Right ventricle myocardium inferior (tissue), 1 donor: Measurements from ENCODE around the gene STON2. TPM values are rescaled to one million over a fixed set of nuclear protein-coding genes. Genes with fewer than 3 reads are reported as not detected.
A peak's percentile ranks its signal among the peaks of the same experiment; 100 is the strongest.

Source experiments
- ATAC-seq: fragments of 200-7000 bp; cut with Tn5 transposase; one replicate; pipeline ENCODE4 v1.9.1; 2020; ENCODE audit warnings: mild to moderate bottlenecking, moderate library complexity
- DNase-seq: peaks from one replicate; pipeline ENCODE4 v3.0.0; 2021; ENCODE audit errors: missing footprints
- intact Hi-C: fragments of 100-400 bp; cut with DNase I; formaldehyde crosslinking; loops from one replicate; pipeline ENCODE4 v1.11.0; 2022
- total RNA-seq: library from RNA; stranded (reverse); fragmentation: NEBNext Ultra II Directional; extraction: Animal tissue kit (Norgen Biotek cat#: 25700); gene quantifications from one replicate; pipeline ENCODE4 v1.2.1, GENCODE V29; 2021
- donor health status: DM: no; HTN: yes; CAD: no; lungs with severe emphysema.

STON2 gene
- total RNA-seq, 1 donor from 2014 or later = 12.8 TPM

DNA sequence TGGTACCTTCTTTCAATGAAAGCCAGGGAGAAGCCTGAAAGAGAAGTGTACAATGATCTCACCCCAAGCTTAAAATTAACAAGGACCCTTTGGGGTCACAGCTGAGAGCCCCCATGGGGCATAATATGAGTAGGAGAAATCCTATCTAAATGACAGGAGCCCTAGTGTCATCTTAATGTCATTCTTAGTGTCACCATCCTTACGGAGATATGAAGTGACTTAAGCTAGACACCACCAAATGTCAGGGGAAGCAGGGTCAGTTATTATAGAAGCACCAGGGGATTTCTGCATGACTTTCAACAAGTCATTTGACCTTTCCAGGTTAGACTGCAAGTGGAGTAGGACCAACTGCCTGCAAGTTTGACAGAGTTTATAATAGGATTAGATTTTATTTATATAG, 28.9 kb upstream of the STON2 start:
- no peak for ATAC-seq
- DNase-seq = no peak
- intact Hi-C loops = no loop called here

GRCh38 chr14:81427348-81428058, 27.4 kb upstream of the STON2 start:
- DNase-seq (peak; percentile 73), ATAC-seq (peak; percentile 45)
- intact Hi-C loops = no loop called here

DNA sequence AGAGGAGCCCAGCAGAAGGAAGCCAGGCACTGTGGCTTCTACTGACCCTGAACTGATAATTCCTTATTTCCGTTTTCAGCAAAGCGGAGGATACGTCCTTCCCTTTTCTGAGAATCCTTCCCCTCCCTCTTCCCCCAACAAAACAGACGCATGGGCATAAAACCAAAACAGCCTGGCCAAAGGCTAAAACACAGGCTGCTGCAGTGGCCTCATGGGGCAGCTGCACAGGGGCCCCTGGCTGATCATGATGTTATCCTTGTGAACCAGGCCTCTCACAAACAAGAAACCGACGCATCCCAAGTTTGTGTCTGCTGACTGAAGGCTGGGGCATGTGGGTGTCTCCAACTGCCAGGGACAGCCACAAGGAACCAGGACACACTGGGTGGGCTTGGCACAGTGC, 23.4 kb upstream of the STON2 start:
- intact Hi-C loops = no loop called here
- peak; percentile 88 for ATAC-seq
- DNase-seq = peak; percentile 70

DNA sequence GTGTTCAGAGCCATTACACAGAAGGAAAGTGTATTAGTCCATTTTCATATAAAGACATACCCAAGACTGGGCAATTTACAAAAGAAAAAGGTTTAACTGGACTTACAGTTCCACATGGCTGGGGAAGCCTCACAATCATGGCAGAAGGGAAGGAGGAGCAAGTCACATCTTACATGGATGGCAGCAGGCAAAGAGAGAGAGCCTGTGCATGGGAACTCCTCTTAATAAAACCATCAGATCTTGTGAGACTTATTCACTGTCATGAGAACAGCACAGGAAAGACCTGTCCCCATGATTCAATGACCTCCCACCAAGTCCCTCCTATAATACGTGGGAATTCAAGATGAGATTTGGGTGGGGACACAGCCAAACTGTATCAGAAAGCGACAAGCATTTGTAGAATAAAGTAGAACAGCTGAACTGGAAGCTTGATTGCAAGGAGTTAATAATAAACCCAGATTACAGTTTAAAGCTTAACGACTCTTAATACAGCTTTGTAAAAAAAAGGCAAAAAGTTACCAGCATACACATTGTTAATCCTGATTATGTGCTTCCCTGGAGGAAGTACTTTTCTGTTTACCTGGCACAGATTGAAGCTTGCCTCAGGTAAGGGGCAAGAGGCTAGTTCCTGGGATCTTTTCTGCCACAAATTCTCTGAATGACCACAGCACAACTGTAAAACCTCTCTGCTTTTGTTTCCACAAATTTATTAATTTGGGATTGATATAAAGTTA, 18.1 kb upstream of the STON2 start:
- no peak for DNase-seq
- intact Hi-C loops = no loop called here
- ATAC-seq = no peak

DNA sequence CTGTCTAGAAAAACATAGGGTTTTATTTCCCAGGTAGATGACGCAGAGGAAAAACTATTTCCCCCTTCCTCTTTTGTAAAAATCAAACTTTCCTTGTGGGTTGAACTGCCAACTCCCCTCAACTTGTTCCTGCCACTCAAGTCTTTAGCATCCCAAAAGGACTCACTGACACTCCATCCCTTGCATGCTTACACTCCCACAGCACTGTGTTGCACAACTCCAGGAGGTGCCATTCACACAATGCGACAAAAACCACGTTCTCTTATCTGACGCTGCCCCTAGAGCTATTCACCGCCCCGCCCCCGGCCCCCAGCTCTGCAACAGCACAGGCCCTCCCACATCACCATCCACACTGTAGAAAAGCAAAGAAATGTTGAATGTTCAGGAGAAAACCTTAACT, 16.9 kb upstream of the STON2 start:
- DNase-seq (no peak), ATAC-seq (peak; percentile 4)
- intact Hi-C loops = no loop called here

GRCh38 chr14:81416194-81416952, 16.2 kb upstream of the STON2 start:
- ATAC-seq (peak; percentile 52), DNase-seq (no peak)
- intact Hi-C loops = no loop called here

- intact Hi-C loops = no loop called here
- ATAC-seq (no peak), DNase-seq (no peak)
Observed at GRCh38 chr14:81415781-81416180, 15.7 kb upstream of the STON2 start.

GRCh38 chr14:81414123-81414522, 14.0 kb upstream of the STON2 start:
- DNase-seq (no peak), ATAC-seq (no peak)
- intact Hi-C loops = no loop called here

DNA sequence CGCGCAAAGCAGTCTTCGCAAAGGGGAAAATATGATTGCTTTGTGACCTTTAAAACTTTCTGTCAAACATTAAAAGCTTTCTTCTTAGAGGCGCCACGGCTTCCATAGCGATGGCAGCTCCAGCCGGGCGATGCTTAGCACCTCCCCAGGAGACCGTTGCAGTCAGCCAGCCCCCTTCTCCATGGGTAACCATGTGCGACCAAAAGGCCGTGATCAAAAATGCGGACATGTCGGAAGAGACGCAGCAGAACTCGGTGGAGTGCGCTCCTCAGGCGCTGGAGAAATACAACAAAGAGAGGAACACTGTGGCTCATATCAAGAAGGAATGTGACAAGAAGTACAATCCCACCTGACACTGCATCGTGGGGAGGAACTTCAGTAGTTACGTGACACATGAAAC, 12.7 kb upstream of the STON2 start:
- ATAC-seq (no peak), DNase-seq (no peak)
- intact Hi-C loops = no loop called here

GRCh38 chr14:81408595-81408994, 8.5 kb upstream of the STON2 start:
- intact Hi-C loops = no loop called here
- ATAC-seq (no peak), DNase-seq (no peak)

DNA sequence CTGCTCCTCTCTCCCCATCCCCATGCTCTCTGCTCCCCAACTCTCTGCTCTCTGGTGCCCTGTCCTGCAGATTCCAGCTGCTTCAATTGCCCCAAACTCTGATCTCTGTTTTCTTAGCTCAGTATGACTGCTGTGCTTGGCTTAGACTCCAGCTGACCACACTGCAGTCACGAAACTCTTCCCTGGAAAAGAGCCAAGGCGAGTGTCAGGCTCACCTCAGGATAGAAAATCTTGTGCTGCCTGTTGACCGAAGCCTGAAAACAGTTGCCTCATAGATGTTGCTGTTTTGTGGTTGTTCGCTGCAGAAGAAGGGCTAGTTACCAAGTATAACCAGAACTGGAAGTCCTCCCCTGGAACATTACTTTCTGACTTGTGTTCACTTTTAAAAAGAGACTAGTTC, 6.7 kb upstream of the STON2 start:
- intact Hi-C loops = no loop called here
- ATAC-seq = no peak
- no peak for DNase-seq

- ATAC-seq = no peak
- intact Hi-C loops = no loop called here
Observed at GRCh38 chr14:81402123-81402495, 2.0 kb upstream of the STON2 start.

DNA sequence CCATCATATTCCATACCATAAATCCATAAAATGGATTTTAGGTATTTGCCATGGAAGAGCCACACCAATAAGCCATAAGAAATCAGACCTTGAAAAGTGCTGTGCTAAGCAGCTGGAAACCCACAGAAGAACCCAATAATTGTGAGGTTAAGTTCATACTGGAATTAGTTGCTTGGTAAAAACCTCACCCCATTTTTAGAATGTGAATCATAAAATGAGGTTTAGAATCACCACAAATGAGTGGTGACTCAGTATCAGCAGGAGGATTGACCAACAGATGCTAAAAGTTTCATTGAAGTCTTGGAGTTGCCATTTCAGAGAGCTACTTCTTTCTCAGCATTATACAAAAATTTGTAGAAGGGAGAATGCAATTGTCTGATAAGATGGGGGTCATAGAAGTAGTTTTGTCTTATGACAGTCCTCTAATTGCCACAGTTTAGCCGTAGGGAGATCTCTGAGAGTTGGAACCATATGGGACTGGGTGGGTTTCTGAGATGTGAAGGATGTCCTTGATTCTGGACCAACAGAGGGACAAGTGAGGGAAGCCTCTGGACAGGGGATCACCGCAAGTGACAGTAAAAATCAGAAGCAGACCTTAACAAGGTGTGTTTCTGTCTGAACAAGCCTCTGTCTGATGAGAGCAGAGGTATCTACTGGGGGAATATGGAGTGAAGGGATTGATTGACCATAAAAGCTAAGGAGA, 1.4 kb upstream of the STON2 start:
- ATAC-seq (no peak), DNase-seq (no peak)
- intact Hi-C loops = no loop called here

More at GRCh38 chr14:81402123-81402495, 2.0 kb upstream of the STON2 start:
- no peak for DNase-seq

DNA sequence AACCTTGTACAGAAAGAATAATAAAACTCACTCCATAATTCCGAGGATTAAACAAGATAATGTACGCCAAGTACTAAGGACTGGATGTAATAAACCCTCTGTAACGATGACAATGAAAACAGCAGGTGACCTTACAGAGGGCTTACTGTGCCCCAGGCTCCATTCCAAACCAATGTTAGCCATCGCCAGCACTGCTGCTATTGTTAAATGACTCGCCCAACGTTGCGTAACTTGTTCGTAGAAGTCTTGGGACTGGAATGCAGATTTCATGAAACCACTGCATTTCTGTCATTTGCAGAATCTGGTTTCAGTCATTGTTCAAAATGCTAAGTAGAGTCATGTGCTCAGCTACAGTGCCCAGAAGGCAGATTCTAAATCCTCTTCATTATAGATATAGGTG, 728 bp upstream of the STON2 start:
- peak; percentile 60 for ATAC-seq
- intact Hi-C loops = no loop called here
- DNase-seq = no peak

GRCh38 chr14:81398196-81398891, 1.8 kb downstream of the STON2 start:
- ATAC-seq (no peak), DNase-seq (no peak)
- intact Hi-C loops = no loop called here

DNA sequence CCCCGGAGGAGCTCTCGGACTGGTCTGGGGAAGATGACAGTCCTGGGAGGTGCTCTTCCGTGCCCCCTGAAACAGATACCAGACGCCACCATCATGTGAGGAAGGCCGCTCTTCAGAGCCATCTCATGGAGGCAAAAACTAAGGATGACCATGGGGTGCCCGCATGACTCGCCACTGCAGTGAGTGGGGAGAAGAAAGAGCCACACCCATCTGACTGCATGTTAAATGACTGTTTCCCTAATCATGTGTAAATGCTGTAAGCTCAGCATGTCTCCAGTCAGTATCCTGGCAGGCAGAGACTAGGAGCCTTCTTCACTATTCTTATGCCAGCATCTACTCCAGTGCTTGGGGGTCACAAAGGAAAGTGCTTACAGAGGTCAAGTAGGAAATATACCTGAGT, 4.0 kb downstream of the STON2 start:
- no peak for ATAC-seq
- DNase-seq = no peak
- intact Hi-C loops = no loop called here

GRCh38 chr14:81394739-81395138, 5.4 kb downstream of the STON2 start:
- DNase-seq (no peak), ATAC-seq (no peak)
- intact Hi-C loops = no loop called here

DNA sequence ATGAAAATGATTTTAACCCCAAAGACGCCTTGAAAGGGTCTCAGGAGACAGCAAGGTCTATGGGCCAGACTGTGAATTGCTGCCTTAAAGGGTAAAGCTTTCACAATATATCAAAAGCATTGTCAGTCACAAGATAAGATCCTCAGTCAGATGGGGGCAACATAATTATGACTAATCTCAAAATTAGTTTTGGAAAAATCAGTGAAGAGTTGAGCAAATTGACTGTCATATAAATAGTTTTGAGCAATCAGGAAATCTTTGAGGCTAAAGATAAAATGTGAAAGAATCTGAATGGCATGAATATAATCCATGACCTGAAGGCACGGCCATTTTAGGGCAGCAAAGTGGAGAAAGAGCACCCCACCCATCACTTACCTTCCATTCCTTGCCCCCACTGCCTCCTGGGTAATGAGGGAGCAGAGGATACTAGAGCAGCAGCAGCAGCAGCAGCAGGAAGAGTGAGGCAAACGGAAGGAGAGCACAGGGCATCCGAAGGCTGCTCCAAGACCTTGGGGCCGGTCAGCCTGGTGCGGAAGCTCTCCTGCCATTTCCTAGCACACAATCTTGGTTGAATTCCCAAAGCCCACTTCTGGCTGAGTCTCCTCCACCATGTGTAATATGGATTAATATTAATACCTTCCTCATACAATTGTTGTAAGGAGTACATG, 7.0 kb downstream of the STON2 start:
- ATAC-seq (no peak), DNase-seq (no peak)
- intact Hi-C loops = no loop called here
